ENCODE data around the gene RAMACL.

- TF ChIP-seq CTCF (IDR thresholded peaks at IDR 0.05; ENCODE audit: low read depth, low read length, missing input control) (no peak), RAD21 (IDR thresholded peaks at IDR 0.05) (no peak), ATF3 (IDR thresholded peaks at IDR 0.05) (no peak), SP1 (IDR thresholded peaks at IDR 0.05) (no peak), MAX (IDR thresholded peaks at IDR 0.05) (no peak), GABPA (IDR thresholded peaks at IDR 0.05 in 1 of 2, conservative IDR thresholded peaks at IDR 0.05 in 1 of 2) (no peak), REST (IDR thresholded peaks at IDR 0.05) (no peak), TAF1 (conservative IDR thresholded peaks at IDR 0.05) (no peak), YY1 (IDR thresholded peaks at IDR 0.05) (no peak), ZBTB33 (IDR thresholded peaks at IDR 0.05) (no peak)
Observed at GRCh38 chr6:166610069-166610468, 23.6 kb upstream of the RAMACL start.
